Activated naive CD4-positive, alpha-beta T cell (primary cell): ENCODE results near the gene SLC6A18.

Source experiments
- DNase-seq, 4 experiments: peaks; one replicate each; lab custom pipeline; 2025; lab: John Stamatoyannopoulos, UW

SLC6A18 gene

DNA sequence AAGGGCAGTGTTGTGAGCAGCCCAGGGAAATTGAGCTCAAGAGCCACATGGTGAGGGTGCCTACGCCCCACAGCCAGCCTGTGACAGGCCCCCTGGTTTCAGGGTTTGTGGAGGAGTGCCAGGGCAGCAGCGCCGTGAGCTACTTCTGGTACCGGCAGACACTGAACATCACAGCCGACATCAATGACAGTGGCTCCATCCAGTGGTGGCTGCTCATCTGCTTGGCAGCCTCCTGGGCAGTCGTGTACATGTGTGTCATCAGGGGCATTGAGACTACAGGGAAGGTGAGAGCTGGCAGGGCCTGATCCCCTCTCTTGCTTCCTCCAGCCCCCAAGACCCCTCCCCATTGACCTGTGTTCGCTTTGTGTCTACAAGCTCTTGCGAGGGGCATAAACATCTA, 10.2 kb downstream of the SLC6A18 start:
- no peak for DNase-seq

DNA sequence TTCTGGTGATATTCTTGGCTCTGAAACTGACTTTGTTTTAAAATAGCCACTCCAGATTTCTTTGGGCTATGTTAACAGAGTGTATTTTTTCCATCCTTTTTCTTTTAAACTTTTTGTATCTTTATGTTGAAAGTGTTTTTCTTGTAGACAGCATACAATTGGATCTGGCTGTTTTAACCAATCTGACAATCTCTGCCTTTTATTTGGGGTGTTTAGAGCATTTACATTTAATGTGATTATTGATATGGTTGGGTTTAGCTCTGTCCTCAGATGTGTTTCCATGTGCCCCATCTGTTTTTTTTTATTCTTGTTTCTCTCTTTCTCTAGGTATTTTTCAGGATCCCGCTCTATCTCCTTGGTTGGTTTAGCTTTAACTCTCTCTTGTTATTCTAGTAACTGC, 10.7 kb downstream of the SLC6A18 start:
- no peak for DNase-seq

DNA sequence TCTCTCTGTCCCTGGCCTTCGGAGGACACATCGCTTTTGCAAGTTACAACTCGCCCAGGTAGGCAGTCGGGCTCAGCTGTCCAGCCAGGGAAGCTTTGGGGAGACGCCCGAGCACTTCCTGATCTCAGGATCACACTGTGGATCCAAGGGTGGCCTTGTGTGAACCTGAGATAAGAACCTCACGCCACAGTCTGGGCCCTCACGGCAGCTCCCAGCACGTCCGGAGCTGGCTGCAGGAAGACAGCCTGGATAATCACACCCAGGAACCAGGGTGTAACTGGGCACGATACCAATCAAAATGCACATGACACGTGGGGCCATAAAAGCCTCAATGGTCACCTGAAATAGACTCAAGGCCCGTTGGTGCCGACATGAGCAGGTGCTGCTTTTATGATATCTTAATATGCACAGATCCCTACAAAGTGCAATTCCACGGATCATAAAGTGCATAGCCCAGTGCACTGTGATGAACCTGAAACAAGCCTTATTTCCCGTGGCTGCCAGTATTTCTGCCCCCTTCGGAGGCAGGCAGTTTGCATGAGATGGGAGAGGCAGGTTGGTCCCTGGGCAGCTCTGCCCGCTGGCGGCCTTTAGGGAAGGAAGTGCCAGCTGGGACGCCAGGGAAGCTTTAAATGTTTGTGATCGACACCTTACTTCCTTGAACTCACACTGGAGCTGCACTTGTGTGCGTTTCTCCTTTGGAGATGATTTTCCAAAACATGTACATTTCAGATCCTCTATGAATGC, 14.5 kb downstream of the SLC6A18 start:
- no peak for DNase-seq

DNA sequence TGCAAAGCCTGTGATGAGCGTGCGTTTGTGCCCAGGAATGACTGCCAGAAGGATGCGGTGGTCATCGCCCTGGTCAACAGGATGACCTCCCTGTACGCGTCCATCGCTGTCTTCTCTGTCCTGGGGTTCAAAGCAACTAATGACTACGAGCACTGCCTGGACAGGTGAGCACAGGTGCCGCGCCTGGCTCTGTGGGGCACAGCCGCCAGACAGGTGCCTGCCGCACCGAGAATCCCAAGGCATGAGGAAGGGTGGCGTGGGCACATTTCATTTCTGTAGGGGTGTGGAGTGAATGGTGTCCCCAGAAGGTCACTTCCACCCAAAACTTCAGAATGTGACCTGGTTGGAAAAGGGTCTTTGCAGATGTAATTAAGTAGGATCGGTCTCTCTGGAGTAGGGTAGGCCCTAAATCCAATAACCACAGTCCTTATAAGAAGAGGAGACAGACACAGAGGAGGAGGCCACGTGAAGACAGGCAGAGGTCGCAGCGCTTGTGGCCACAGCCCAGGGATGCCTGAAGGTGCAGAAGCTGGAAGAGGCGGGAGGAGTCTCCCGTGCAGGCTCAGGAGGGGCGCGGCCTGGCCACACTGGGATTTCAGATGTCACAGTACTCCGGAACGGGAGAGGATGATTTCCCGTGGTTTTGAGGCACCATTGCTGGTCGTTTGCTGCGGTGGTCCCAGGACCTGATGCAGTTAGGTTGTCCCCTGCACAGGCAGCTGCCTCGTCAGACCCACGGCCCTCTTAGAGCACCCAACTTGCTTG, 15.5 kb downstream of the SLC6A18 start:
- DNase-seq: no peak

DNA sequence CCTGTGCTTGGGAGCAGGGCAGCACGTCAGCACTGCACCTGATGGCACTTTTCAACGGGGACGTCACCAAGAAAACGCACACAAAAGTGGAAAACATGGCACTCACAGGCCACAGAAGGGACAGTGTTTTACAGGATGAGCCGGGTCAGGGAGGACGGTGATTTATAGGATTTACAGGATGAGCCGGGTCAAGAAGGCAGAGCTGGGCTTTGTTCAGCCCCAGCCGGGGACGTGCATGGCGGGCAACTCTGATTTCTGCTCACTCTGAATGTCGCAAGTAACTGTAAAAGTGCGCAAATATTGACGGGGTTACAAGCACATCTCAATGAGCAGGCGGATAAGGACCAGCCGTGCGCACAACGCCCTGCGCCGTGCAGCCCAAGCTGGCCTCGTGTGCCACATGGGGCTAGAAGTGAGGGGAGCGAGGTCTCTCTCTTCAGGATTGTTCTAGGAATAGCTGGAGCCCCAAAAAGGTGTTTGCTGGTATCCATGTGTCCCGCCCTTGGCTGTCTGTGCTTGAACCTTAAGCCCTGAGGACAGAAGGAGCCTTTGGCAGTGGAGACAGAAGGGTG, 16.4 kb downstream of the SLC6A18 start:
- DNase-seq: no peak

DNA sequence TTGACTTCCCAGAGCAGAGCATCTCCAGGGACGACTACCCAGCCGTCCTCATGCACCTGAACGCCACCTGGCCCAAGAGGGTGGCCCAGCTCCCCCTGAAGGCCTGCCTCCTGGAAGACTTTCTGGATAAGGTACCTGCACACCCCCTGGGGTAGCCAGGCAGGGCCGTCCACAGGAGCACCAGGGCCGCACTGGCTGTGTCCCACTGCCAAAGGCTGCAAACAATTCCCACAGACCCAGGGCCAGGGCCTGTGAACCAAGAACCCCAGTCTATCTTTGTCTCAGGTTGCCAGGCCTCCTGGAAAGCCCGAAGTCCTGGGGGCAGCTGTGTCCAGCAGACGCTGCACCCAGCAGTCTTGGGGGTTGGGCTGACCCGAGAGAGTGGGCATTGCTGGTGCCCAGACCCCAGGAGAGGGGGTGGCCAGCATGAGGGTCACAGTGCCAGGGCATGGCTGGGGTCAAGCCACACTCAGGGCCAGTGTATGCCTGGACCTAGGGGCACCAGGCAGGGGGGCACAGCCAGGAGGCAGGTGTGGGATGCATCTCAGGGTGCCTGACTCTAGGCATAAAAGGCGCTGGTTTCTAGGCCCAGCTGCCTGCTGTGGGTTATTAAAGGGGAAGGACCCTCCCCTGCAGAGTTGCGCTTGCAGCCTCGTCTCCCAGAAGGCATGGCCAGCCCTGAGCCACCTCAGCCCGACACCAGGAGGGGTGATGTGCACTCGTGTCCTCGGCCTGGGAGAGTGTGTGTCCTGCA, 17.7 kb downstream of the SLC6A18 start:
- DNase-seq: no peak

DNA sequence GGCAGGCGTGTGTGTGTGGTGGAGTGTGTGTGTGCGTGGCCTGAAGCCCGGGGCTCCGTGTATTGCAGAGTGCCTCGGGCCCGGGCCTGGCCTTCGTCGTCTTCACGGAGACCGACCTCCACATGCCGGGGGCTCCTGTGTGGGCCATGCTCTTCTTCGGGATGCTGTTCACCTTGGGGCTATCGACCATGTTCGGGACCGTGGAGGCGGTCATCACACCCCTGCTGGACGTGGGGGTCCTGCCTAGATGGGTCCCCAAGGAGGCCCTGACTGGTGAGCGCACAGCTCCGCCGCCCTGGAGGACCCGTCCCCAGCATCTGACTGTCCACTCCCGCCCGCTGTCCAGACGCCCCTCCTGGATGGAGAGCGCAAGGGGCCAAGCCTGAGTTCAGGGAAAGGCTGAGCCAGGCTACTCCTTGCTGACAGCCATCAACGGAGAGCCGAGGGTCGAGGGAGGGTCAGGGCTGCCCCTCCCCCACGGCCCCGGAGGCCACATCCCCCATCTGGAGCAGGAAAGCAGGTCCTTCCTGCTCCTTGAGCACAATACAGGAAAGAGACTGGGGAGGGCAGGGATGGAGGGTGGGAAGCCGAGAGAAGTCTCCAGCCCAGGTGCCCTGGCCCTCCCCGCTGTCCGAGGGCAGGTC, 18.4 kb downstream of the SLC6A18 start:
- no peak for DNase-seq

DNA sequence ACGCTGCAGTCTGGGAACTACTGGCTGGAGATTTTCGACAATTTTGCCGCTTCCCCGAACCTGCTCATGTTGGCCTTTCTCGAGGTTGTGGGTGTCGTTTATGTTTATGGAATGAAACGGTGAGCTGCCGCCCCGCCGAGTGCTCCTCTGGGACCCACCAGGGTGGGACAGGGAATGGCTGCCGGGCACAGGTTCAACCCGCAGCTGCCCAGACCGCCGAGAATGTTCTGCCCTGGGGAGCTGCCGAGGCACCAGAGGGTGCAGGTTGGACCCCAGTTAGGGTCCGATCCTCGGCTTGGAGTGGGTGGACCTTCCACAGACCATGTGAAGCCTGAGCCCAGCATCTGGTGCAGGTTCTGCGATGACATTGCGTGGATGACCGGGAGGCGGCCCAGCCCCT, 19.1 kb downstream of the SLC6A18 start:
- no peak for DNase-seq

DNA sequence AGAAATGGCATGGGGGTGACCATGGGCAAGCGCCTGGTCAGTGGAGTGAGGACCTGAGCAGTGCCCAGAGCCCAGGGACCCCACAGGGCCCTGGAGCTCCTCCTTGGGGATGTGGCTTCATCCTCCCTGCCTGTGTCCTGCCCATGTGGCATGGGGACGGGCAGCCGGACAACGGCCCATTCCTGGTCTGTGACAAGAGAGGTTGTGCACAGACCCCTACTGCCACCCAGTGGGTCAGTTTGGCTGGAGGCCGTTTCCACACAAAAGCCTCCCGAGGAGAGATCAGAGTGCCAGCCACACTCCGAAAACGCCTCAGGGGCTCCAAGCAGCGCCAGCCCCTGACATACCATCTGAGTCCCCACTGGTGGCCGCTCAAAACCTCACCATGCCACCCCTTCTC, 19.8 kb downstream of the SLC6A18 start:
- no peak for DNase-seq

DNA sequence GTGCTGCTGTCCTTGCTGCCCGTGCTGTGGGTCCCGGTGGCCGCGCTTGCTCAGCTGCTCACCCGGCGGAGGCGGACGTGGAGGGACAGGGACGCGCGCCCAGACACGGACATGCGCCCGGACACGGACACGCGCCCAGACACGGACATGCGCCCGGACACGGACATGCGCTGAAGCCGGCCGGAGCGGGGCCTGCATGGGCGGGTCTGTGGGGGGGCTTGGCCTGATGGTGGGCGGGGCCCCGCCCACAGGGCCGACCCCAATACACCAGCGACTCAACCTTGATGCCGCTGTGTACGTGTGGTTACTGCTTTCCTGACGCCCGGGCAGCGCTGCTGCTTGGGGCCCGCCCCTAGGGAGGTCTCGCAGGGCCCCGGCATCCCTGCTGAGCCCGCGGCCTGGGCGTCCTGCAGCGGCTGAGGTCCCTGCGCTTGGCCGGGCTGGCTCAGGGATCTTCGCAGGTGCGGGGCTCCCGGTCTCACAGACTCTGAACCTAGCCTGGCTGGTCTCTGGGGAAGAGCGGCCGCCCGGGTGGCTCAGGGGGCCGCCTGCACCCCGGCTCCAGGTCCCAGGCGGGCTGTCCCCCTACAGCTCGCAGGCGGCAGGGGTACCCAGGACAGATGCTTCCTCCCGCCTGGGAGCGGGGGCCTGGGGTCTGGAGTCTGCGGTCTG, 20.9 kb downstream of the SLC6A18 start:
- DNase-seq: no peak

DNA sequence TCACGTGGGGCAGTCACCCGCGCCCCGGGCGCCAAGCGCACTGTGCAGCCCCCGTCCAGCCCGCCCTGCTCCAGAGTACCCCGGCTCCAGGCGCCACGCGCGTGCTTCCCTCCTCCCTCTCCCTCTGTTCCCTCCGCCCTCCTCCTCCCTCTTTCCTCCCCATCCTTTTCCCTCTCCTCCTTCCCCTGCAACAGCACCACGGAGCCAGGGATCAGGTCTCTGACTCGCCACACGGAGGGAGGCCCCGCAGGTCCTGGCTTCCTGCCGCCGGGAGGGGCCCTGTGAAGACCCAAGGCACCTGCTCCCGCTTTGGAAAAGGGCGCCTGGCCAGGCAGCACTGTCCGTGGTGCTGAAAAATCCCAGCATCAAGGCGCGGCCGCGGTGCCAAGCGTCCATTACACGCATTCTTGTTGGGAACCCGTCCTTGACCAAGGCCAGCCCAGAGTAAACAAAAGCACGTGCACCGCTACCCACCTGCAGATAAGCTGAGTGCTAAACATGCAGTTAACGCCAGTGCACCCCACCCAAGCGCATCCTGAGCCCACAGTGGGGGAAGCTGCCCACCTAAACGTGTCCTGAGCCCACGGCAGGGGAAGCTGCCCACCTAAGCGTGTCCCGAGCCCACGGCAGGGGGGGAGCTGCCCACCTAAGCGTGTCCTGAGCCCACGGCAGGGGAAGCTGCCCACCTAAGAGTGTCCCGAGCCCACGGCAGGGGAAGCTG, 21.7 kb downstream of the SLC6A18 start:
- DNase-seq: peak in 1 of 4 experiments; percentile 6

DNA sequence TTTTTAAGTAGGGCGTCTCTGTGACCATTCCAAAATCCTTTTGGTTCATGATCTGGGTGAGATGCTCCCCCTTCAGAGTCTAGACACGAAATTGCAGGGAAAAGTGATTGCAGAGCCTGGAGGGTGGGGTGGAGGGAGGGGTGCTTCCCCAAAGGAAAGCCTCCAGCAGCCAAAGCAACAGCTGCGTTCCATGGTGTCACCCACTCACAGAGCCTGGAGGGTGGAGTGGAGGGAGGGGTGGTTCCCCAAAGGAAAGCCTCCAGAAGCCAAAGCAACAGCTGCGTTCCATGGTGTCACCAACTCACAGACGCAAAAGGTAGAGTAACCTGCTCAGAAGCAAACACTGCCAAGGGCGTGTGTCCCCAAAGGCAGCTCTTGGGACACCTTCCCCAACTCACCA, 22.6 kb downstream of the SLC6A18 start:
- no peak for DNase-seq

DNA sequence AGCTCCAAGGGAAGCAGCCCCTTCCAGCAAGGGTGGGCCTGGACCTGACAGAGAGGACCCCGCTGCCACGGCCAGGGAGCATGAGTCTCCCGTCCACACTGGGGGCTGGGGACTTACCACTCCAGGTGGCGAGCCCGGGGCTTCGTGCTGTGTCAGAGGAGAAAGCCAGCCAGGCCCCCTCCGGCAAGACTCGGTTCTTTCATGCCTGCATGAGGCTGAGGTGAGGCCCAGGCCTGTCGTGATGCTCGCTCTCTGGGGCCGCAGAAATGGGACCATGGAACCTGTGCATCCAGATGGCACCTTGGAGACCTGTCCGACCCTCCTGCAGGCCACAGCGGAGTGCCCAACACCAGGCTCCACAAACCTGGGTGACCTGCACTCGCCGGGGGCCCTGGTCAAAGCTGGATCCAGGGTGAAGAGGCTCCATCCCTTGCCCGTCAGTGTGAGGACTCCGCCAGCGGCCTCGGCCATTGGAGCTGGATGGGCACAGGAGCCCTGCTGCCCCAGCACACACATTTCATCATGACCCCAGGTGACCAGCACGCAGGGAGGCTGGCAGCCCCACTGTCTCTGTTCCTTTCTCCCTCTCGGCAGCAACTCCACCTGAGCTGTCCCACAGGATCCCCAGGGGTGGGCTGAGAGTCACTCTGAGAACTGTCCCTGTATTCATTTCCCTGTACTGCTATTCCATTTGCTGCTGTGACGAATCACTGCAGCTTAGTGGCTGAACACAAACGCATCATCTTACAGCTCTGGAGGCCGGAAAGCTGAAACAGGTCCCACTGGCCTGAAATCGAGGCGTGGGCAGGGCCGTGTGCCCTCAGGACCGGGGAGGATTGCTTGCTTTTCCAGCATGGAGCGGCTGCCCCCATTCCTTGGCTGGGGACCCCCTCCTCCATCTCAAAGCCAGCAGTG, 24.4 kb downstream of the SLC6A18 start:
- DNase-seq: no peak

DNA sequence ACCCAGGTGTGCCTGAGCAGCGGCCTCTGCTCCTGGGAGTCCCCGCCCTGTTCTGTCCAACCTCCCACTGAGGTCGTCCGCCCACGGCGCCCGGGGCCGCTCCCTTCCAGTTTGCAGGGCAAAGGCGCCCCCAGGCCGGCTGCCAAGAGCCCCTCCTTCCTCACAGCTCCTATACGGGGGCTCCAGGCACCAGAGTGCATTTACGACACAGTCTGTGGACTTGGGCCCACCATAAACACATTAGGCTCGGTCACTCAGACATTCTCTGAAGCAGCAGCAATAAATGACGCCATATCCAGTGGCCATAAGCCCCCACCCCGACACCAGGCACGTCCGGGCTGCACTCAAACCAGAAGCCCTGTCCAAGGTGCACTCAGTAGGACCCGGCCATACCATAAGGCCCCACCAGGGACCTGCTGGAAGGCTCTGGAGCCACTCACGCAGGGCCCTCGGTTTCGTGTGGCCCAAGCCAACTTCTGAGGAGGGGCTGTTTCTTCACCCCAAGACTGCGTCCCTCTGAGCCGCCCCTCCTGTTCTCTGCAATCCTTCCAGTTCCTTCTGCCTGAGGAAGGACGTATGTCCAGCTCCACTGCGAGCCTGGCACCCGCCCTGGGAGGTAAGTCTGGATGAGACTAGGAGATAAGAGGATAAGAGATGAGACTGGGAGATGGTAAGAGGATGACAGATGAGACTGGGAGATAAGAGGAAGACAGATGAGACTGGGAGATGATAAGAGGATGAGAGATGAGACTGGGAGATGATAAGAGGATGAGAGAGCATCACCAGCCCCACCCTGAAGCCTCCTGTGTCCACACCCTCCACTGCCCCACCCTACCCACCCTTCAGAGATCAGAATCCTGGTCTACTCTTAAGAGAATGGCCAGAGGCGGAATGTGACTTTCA, 26.7 kb downstream of the SLC6A18 start:
- no peak for DNase-seq

DNA sequence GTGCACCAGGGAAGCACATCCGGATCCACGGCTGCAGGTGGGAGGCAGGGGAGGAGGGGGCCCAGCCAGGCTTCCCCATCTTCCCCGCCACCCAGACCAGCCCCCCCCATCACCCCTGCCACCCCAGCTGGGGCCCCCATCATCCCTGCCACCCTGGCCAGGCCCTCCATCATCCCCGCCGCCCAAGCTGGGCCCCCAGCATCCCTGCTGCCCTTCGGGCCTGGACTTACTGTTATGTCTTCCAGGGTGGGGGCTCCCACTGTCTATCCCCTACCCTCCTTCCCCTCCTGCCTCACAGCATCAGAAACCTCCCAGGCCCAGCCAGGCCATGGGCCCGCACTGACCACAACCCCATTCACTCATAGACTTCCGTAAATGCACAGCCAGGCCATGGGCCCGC, 27.5 kb downstream of the SLC6A18 start:
- DNase-seq: no peak

DNA sequence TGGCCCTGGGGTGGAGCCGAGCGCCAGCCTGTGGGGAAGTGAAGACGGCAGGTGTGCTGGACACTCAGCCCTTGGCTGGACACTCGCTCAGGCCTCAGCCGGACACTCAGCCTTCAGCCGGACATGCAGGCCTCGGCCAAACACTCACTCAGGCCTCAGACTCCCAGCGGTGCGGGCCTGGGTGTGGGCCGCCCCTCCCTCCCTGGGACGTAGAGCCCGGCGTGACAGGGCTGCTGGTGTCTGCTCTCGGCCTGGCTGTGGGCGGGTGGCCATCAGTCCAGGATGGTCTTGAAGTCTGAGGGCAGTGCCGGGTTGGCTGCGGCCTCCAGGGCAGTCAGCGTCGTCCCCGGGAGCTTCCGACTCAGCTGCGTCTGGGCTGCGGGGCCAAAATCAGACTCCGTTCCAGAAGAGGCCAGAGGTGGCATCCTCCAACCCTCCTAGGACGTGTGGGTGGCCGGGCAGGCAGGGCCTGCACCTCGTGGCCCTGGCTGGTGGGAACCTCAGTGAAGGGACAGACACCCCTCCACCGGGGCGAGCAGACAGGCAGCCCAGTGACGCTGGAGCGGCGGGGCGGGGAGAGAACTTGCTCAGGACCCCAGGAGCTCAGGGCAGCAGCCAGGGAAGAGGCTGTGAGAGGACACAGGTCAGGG, 28.4 kb downstream of the SLC6A18 start:
- no peak for DNase-seq

DNA sequence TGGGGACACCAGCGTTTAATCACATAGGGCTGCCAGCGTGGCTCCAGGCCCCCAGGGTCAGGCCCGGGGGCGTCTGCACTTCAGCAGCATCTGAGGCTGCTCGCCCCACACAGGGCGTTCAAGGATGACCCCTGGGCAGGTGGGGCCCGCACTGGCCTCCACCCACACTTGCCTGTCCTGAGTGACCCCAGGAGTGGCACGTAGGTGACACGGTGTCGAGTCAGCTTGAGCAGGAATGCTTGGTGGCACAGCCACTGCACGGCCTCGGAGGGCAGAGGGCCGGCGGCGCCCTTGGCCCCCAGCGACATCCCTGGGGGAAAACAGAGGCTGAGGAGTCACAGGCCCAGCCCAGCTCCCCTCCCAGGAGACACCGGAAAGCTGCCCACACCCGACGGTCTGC, 29.0 kb downstream of the SLC6A18 start:
- DNase-seq: no peak

DNA sequence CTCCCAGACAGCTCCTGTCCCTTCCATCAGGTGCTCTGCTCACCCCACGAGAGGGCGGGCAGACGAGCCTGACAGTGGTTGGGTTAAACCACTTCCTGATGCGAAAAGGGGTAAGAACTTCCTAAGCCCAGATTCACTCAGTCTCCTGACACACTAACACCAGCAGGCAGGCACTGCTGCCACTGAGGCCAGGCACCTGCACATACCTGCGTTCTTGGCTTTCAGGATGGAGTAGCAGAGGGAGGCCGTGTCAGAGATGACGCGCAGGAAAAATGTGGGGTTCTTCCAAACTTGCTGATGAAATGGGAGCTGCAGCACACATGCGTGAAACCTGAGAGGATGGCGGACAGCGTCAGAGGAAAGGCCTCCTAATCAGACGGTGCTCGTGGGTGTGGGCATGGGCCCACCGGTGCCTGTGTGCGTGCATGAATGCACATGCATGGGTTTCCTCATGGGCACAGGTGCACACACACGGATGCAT, 29.9 kb downstream of the SLC6A18 start:
- DNase-seq: peak in 2 of 4 experiments; percentile 19 to 32
